ENCODE measurements around the gene C14orf180. TPM values are rescaled to one million over a fixed set of nuclear protein-coding genes. Genes with fewer than 3 reads are reported as not detected.

Gene C14orf180
- total and polyA plus RNA-seq, 2 experiments from 2014 or later, result not detected

DNA sequence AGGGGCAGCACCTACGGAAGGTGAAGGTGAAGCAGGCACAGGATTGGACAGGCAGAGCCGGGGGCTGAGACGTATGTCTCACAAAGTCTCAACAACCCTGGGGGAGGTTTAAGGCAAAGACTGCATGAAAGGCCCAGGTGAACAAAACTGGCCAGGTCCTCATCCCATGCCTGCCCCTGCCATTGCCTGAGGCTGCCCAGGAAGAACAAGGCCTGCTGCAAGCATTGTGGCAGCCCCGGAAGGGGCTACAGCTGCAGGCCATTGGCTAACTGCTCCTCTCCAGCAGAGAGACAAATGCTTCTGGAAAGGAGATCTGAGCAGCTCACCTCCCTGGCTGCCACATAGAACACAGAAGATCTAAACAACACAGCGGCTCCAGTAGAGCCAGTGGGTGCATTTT is 45.4 kb downstream of the C14orf180 start:
- no peaks in the 10 kb centered on the region for H3K9me3 ChIP-seq (ENCODE audit: low read depth)
- H3K4me3 ChIP-seq, result no peak overlapping the region
- H4K20me1 ChIP-seq (ENCODE audit: insufficient read depth), result no peaks in the 10 kb centered on the region
- TF ChIP-seq EZH2phosphoT487 (IDR thresholded peaks at IDR 0.05; ENCODE audit: insufficient read depth, low read depth) (no peak), EZH2 (IDR thresholded peaks at IDR 0.05; ENCODE audit: insufficient read depth, poor library complexity, severe bottlenecking) (no peak)
- H3K27ac ChIP-seq, result no peak overlapping the region
- no peaks in the 10 kb centered on the region for H3K4me1 ChIP-seq (ENCODE audit: insufficient read depth)
- H3K27me3 ChIP-seq (replicated peaks; ENCODE audit: insufficient read depth), result peaks cover 24% of the 10 kb centered on the region
- H3K9ac ChIP-seq, result no peak overlapping the region
- H3K9me2 ChIP-seq (ENCODE audit: insufficient read depth), result no peaks in the 10 kb centered on the region
- 52 to 56% methylated on average over 5 of the region's 5 CpGs for WGBS, 2 experiments (ENCODE audit: low coverage in 1 of 2, low lambda C conversion rate in 2 of 2, missing lambda C conversion rate in 2 of 2)
- H3K79me2 ChIP-seq (ENCODE audit: insufficient read depth), result no peaks in the 10 kb centered on the region
- H3K36me3 ChIP-seq (ENCODE audit: low read depth), result no peaks in the 10 kb centered on the region
- H3F3A ChIP-seq (ENCODE audit: insufficient read depth), result no peaks in the 10 kb centered on the region
- H2AFZ ChIP-seq, result no peak overlapping the region
- no peak overlapping the region for H3K4me2 ChIP-seq (ENCODE audit: unreplicated experiment)
- in situ Hi-C loops (cut with MboI), result no loop called here
- no peak for DNase-seq

GRCh38 chr14:104632781-104633180 is 53.2 kb downstream of the C14orf180 start:
- Histone ChIP-seq H3K4me3 (no peak overlapping the region), H3K27ac (no peak overlapping the region), H3K9me2 (ENCODE audit: insufficient read depth) (no peaks in the 10 kb centered on the region), H3F3A (ENCODE audit: insufficient read depth) (no peaks in the 10 kb centered on the region), H3K9me3 (ENCODE audit: low read depth) (no peaks in the 10 kb centered on the region), H3K27me3 (replicated peaks; ENCODE audit: insufficient read depth) (peaks cover 35% of the 10 kb centered on the region), H3K4me2 (ENCODE audit: unreplicated experiment) (no peak overlapping the region), H3K79me2 (ENCODE audit: insufficient read depth) (no peaks in the 10 kb centered on the region), H4K20me1 (ENCODE audit: insufficient read depth) (no peaks in the 10 kb centered on the region), H3K9ac (no peak overlapping the region), H2AFZ (no peak overlapping the region), H3K4me1 (ENCODE audit: insufficient read depth) (no peaks in the 10 kb centered on the region), H3K36me3 (ENCODE audit: low read depth) (no peaks in the 10 kb centered on the region)
- in situ Hi-C loops (cut with MboI), result no loop called here
- no peak for DNase-seq
- TF ChIP-seq EZH2phosphoT487 (IDR thresholded peaks at IDR 0.05; ENCODE audit: insufficient read depth, low read depth) (no peak), EZH2 (IDR thresholded peaks at IDR 0.05; ENCODE audit: insufficient read depth, poor library complexity, severe bottlenecking) (no peak)
- 52 to 59% methylated on average over 7 to 9 of the region's 9 CpGs for WGBS, 2 experiments (ENCODE audit: low coverage in 1 of 2, low lambda C conversion rate in 2 of 2, missing lambda C conversion rate in 2 of 2)

- no peaks in the 10 kb centered on the region for H3F3A ChIP-seq (ENCODE audit: insufficient read depth)
- H4K20me1 ChIP-seq (ENCODE audit: insufficient read depth), result no peaks in the 10 kb centered on the region
- H3K9ac ChIP-seq, result no peak overlapping the region
- no peak overlapping the region for H3K4me2 ChIP-seq (ENCODE audit: unreplicated experiment)
- no peak overlapping the region for H2AFZ ChIP-seq
- H3K4me3 ChIP-seq, result no peak overlapping the region
- peaks cover 42% of the 10 kb centered on the region for H3K27me3 ChIP-seq (replicated peaks; ENCODE audit: insufficient read depth)
- H3K36me3 ChIP-seq (ENCODE audit: low read depth), result no peaks in the 10 kb centered on the region
- H3K4me1 ChIP-seq (ENCODE audit: insufficient read depth), result no peaks in the 10 kb centered on the region
- WGBS, 2 experiments (ENCODE audit: low coverage in 1 of 2, low lambda C conversion rate in 2 of 2, missing lambda C conversion rate in 2 of 2), result 48 to 52% methylated on average over 24 of the region's 24 CpGs
- no peaks in the 10 kb centered on the region for H3K79me2 ChIP-seq (ENCODE audit: insufficient read depth)
- in situ Hi-C loops (cut with MboI), result no loop called here
- TF ChIP-seq EZH2 (IDR thresholded peaks at IDR 0.05; ENCODE audit: insufficient read depth, poor library complexity, severe bottlenecking) (no peak), EZH2phosphoT487 (IDR thresholded peaks at IDR 0.05; ENCODE audit: insufficient read depth, low read depth) (no peak)
- no peak overlapping the region for H3K27ac ChIP-seq
- H3K9me3 ChIP-seq (ENCODE audit: low read depth), result no peaks in the 10 kb centered on the region
- no peaks in the 10 kb centered on the region for H3K9me2 ChIP-seq (ENCODE audit: insufficient read depth)
- DNase-seq, result no peak
Measured at GRCh38 chr14:104633276-104634137, 53.9 kb downstream of the C14orf180 start.

GRCh38 chr14:104634138-104634760 is 54.7 kb downstream of the C14orf180 start:
- Histone ChIP-seq H2AFZ (no peak overlapping the region), H3K4me1 (ENCODE audit: insufficient read depth) (no peaks in the 10 kb centered on the region), H3K9me3 (ENCODE audit: low read depth) (no peaks in the 10 kb centered on the region), H3K36me3 (ENCODE audit: low read depth) (no peaks in the 10 kb centered on the region), H3K4me2 (ENCODE audit: unreplicated experiment) (no peak overlapping the region), H3K9me2 (ENCODE audit: insufficient read depth) (no peaks in the 10 kb centered on the region), H3K4me3 (no peak overlapping the region), H3K79me2 (ENCODE audit: insufficient read depth) (no peaks in the 10 kb centered on the region), H3K9ac (no peak overlapping the region), H3F3A (ENCODE audit: insufficient read depth) (no peaks in the 10 kb centered on the region), H4K20me1 (ENCODE audit: insufficient read depth) (no peaks in the 10 kb centered on the region), H3K27me3 (replicated peaks; ENCODE audit: insufficient read depth) (peaks cover 48% of the 10 kb centered on the region), H3K27ac (no peak overlapping the region)
- TF ChIP-seq EZH2 (IDR thresholded peaks at IDR 0.05; ENCODE audit: insufficient read depth, poor library complexity, severe bottlenecking), result no peak
- no peak for TF ChIP-seq EZH2phosphoT487 (IDR thresholded peaks at IDR 0.05; ENCODE audit: insufficient read depth, low read depth)
- no peak for DNase-seq
- 58 to 62% methylated on average over 19 to 20 of the region's 20 CpGs for WGBS, 2 experiments (ENCODE audit: low coverage in 1 of 2, low lambda C conversion rate in 2 of 2, missing lambda C conversion rate in 2 of 2)
- in situ Hi-C loops (cut with MboI), result no loop called here
